Stimulated activated naive CD8-positive, alpha-beta T cell treated with anti-CD3 and anti-CD28 coated beads, Interleukin-15, Interleukin-2, amounts not matched to agents 100 U/mL and 50 U/mL, for 24 hours (primary cell): ENCODE data around the gene ADAMTS17.
A peak's percentile ranks its signal among the peaks of the same experiment; 100 is the strongest.
"Not testable (repeated sequence)": the region's sequence is repeated elsewhere in the genome, so short reads cannot be mapped to it uniquely, and the experiment has no call there.

Source experiments
- ATAC-seq: fragments of 150-1000 bp; cut with Tn5 transposase; one replicate; pipeline ENCODE4 v1.10.0; 2021
- DNase-seq: peaks from one replicate; pipeline ENCODE4 v3.0.0; 2021

Gene ADAMTS17

DNA sequence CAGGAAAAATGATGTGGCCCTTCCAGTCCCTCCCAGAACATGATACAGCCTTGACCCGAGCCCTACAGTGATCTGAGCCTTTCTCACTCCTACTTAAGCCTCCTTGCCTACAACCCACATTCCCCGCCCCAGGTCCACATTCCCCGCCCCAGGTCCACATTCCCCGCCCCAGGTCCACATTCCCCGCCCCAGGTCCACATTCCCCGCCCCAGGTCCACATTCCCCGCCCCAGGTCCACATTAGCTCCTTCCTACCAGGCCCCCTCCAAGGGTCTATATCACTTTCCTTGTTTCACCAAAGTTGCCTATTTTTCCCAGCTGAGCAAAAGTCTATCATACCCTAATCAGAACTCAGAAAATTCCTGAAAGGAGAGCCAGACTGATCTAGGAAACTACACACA lies 2.3 kb downstream of the ADAMTS17 start:
- ATAC-seq, DNase-seq: not testable (repeated sequence)

GRCh38 chr15:100338971-100339444 lies 2.8 kb downstream of the ADAMTS17 start:
- DNase-seq, result peak; percentile 53

DNA sequence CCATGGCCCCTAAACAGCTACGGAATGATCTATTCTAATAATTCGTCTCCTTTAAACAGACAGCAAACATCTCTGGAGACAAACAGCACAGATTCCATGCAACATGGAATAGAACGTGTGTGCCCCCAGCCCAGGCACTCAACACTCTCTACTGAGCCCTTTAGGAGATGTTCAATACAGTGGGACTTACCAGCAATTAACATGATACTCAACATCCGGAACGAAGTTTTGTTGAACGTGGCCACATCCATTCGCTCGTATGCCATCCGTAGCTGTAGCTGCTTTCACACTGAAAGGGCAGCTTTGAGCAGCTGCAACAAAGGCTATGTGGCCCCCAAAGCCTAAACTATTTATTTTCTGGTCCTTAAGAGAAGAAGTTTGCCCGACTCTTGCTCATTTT lies 3.5 kb downstream of the ADAMTS17 start:
- DNase-seq (no peak), ATAC-seq (no peak)

More at GRCh38 chr15:100338971-100339444, 2.8 kb downstream of the ADAMTS17 start:
- peak; percentile 52 for ATAC-seq

- ATAC-seq, result no peak
- DNase-seq, result no peak
These were observed 4.4 kb downstream of the ADAMTS17 start for GRCh38 chr15:100337096-100338044.

GRCh38 chr15:100336061-100336460 lies 5.7 kb downstream of the ADAMTS17 start:
- no peak for ATAC-seq
- no peak for DNase-seq

DNA sequence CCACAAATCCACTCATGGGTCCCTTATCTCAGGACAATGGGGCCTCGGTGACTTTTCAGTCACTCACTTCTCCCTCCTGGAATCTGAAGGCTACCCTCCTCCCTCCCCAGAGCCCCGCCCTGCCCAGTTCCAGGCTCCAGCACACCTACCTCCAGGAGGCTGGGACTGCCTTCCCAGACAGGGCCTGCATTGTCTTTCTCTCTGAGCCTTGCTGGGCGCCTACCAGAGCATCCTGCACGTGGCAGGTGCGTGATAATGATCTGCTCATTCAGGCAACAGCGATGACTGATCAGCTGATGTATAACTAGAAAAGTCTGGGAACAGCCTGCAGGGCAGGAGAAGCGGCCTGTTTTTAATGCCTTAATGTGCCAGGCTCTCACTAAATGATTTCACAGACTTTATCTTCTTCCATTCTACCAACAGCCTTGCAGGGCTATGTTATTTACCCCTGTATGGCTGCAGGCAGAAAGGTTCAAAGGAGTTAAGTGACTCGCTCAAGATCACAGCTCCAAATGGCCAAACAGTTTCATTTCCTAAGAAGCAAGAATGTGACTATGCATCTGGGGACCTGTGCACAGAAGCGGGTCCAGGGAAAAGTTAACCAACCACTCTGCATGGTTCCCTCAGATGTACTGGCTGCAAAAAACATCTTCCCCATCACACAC lies 6.3 kb downstream of the ADAMTS17 start:
- no peak for DNase-seq
- ATAC-seq, result no peak

DNA sequence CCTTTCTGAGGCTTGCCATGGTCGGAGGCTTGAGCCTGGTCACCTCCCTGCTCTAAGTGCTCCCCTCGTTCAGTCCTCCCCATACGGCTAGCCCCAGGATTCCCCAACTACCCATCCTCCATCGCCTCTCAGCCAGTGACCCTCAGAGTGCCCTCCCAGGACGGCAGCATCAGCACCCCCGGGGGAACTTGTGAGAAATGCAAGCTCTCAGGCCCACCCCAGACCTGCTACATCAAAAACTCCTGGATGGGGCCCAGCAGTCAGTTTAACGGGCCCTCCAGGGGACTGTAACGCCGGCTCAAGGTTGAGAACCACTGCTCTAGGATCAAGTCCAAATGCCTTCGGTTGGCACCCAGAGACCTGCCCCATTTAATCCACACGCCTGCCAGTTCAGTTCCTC lies 6.9 kb downstream of the ADAMTS17 start:
- no peak for ATAC-seq
- no peak for DNase-seq

GRCh38 chr15:100334456-100334855 lies 7.3 kb downstream of the ADAMTS17 start:
- no peak for DNase-seq
- no peak for ATAC-seq

DNA sequence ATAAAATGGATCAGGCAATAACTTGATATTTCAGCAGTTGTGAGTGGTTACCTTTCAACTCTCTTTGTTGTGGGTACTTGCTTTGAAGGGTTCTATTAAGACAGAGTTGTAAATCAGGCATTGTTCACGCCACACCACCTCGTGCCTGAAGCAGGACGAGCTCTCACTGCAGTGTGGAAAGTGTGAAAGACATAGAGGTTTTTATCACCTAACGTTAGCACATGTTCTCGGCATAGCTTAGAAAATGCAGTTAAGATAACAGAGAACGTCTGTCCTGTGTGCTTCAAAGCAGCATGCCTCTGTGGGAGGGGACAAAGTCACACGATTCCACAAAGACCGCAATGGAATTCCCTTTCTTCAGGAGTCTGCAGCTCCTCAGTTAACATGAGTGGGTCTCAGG lies 7.8 kb downstream of the ADAMTS17 start:
- DNase-seq, result no peak
- ATAC-seq, result no peak

DNA sequence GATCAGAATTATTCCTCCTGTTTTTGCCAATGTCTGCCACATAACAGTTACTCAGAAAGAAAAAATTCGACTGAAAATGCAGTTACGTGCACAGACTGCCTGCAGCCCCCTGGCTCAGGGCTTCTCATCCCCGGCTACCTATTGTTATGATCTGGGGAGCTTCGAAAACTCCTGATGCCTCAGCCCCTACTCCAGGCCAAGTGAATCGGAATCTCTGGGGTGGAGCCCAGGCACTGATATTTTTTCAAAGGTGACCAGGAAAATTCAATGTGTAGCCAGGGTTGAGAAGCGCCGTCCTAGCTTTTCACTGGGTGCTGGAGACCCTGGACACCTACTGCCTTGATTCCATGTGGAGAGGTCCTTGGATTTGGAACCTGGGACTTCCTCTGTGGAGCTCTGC lies 8.5 kb downstream of the ADAMTS17 start:
- DNase-seq (no peak), ATAC-seq (no peak)

GRCh38 chr15:100332721-100333120 lies 9.1 kb downstream of the ADAMTS17 start:
- no peak for DNase-seq
- no peak for ATAC-seq

- no peak for DNase-seq
- no peak for ATAC-seq
These were observed 9.5 kb downstream of the ADAMTS17 start for GRCh38 chr15:100332231-100332630.

DNA sequence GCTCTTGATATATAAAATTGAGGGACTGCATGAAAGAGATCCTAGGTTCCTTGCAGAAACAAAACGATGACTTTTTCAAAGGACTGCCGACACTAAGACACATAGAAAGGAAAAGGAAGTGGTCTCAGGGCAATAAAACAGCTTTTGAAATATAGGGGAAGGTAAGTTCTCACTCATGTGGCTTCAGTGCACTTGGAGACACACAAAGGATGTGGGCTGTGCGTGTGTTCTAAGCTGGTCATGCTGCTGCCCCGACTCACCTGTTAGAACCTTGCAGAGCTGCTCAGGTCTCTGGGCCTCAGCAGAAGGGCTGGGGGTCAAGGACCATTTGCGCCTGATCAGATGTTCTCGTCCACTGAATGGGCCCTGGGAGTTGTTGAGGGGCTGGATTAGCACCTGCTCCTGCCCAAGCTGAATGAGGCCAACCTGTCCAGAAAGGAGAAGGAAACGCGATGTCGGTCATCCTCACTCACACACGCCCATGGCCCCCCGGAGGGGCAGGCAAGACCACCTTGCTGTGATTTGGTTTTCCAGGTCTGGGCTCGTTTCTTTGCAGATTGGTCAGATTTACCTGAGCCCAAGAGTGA lies 11.1 kb downstream of the ADAMTS17 start:
- ATAC-seq, result peak; percentile 53
- DNase-seq, result no peak

GRCh38 chr15:100330221-100330620 lies 11.6 kb downstream of the ADAMTS17 start:
- ATAC-seq (peak; percentile 54), DNase-seq (peak; percentile 33)

DNA sequence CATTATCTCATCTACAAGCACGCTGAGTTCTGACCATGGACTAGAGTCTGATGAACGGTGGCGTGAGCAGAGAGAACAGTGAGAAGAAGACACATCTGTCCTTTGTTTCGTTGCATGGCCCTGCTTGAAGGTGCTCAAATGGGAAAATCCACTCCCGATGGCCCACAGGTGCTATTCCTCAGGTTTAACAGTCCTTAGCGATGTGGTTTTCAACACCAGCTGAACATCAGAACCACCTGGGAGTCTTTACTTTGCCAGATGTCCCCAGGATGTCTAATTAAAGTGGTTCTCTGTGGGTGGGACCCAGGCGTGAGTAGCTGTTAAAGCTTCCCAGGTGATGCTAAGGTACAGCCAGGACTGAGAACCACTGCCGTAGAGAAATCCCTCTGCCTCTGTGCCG lies 13.0 kb downstream of the ADAMTS17 start:
- ATAC-seq, result no peak

GRCh38 chr15:100318880-100319279 lies 22.9 kb downstream of the ADAMTS17 start:
- ATAC-seq (no peak), DNase-seq (no peak)

More for the DNA sequence above, 13.0 kb downstream of the ADAMTS17 start:
- DNase-seq, result no peak

DNA sequence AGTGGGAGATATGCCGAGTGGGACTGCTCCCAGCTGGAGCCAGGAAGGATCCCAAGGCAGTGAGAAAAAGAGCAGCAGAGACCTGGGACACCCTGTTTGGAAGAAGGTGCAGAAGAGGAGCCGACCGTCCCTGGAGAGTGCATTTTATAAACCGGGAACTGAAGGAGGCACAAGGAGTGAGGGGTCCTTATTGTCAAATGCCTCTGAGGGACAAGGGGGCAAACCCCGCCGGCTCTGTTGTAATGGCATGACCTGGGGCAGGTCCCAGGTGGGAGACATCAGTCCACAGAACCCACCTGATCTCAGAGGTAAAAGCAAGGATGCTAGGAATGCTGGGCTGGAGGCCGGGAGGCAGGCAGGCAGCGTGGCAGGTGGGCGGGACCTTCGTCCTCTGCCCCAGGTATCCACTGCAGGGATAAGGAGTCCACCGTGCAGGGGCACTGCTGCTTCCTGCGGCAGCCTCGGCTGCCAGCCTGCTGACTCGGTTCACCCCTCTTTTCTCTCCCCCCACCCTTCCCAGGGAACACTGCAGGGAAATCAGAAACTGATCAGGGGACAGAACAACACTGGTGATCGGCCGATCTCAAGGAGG lies 26.9 kb downstream of the ADAMTS17 start:
- DNase-seq, result no peak
- no peak for ATAC-seq

DNA sequence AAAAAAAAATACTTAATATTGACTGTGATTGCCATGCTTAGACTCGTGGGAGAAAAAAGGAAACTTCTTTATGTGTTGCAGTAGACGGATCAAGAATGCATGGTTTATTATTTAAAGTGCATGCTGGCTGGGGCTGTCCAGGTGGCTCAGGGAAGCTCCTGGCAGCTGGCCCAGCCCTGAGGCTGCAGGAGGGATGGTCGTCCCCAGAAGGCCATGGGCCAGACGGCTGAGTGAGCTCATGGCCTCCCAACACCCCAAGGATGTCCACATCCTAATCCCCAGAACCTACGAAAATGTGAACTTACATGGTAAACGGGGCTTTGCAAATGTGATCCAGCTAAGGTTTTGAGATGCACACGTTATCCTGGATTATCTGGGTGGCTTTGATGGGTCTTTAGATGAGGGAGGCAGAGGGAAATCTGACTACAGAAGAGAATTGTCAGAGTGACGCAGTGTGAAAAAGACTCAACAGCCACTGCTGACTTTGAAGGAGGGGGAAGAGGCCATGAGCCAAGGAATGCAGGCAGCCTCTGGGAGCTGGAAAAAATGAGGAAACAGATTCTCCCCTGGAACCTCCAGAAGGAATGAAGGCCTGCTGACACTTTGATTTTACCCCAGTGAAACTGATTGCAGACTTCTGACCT lies 29.8 kb downstream of the ADAMTS17 start:
- ATAC-seq, result no peak
- DNase-seq, result no peak

DNA sequence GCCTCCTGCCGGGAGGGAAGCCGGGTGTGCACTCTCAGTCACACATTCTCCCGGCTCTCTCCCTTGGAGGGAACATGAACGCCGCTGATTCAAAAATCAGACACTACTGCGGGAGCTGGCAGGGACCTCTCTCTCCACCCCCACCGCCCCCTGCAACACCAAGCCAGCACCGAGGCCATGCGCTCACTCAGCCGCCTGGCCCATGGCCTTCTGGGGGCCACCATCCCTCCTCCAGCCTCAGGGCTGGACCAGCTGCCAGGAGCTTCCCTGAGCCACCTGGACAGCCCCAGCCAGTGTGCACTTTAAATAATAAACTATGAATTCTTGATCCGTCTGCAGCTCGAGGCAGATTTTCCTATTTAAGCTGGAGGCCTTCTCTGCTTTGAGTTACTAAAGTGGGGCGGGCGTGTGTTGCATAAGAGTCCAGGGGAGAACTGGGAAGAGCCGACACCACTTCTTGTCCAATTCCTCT lies 30.6 kb downstream of the ADAMTS17 start:
- ATAC-seq, result no peak
- DNase-seq, result no peak

GRCh38 chr15:100310513-100311153 lies 31.1 kb downstream of the ADAMTS17 start:
- ATAC-seq (no peak), DNase-seq (no peak)

- DNase-seq (no peak), ATAC-seq (no peak)
These were observed 31.8 kb downstream of the ADAMTS17 start for GRCh38 chr15:100310041-100310405.
